ENCODE results near the gene PTP4A2.

GRCh38 chr1:31932491-31933316 lies 5.5 kb downstream of the PTP4A2 start:
- TF ChIP-seq, protein P1, sequence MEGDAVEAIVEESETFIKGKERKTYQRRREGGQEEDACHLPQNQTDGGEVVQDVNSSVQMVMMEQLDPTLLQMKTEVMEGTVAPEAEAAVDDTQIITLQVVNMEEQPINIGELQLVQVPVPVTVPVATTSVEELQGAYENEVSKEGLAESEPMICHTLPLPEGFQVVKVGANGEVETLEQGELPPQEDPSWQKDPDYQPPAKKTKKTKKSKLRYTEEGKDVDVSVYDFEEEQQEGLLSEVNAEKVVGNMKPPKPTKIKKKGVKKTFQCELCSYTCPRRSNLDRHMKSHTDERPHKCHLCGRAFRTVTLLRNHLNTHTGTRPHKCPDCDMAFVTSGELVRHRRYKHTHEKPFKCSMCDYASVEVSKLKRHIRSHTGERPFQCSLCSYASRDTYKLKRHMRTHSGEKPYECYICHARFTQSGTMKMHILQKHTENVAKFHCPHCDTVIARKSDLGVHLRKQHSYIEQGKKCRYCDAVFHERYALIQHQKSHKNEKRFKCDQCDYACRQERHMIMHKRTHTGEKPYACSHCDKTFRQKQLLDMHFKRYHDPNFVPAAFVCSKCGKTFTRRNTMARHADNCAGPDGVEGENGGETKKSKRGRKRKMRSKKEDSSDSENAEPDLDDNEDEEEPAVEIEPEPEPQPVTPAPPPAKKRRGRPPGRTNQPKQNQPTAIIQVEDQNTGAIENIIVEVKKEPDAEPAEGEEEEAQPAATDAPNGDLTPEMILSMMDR (IDR thresholded peaks at IDR 0.05; ENCODE audit: insufficient read depth, low read depth, low read length), result no peak
- no peak for TF ChIP-seq EZH2 (IDR thresholded peaks at IDR 0.05; ENCODE audit: insufficient read depth, low read length)
